ENCODE results near the gene CEP152.

CEP152 gene

DNA sequence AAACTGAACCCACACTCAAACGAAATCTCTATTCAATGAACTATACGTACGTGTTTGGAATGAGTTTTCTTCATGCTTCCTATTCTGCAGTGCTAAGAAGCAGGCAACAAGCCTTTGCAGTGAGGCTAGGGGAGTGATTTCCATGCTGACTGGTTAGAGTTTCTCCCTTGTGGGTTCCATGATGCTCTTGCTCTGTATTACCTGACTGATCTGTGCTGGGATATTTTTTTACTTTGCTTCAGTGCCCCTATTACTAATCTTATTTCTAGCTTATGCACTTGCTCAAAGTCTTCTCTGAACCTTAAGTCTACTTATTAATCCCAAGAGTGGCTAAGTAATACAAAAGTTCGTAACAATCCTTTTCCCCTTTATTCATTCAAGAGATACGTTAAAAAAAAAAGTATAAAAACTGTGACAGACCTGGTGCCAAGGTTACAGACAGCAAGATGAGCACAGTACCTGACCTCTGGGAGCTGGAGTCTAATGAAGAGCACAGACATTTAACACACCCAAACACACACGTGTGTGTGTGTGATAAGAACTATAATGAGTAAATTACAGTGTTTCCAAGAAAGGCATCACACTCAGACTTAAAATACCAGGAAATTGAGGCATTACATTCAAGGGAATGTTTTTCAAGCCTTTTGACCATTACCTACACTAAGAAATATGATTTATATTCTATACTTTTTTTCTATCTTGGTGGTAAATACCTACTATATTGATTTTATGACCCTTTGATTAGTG, 114.9 kb downstream of the CEP152 start:
- DNase-seq = no peak

DNA sequence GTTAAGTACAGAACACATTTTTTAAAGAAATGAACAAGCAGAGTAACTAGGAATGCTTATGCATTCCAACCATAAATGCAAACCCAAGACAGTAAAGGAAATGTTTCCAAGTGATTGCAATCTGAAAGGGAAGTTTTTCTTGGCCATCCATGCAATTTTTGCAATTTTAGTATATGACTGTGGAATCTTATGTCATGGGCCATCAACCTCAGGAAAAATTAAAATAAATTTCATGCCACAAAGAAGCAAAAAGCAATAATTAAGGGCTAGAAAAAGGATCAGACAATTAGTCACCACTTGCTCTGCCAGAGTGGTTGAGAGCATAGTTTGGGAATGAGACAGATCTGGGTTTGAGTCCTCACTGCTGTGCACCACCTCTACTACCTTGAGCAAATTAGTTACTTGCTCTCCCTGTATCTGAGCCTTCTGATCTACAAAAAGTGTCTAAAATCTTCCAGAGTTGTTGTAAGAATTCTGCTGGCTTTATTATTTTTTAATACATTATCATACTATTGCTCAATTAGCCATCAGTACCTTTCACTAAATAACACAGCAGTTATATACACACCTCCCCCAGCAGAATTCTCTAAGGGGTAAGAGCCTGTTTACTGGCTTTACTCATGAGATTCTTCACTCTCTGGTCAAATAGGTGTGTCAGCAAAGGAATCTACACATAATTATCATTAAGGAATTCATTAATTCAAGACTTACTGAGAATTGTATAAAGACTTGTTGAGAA, 115.6 kb downstream of the CEP152 start:
- no peak for DNase-seq

- DNase-seq = no peak
Observed at GRCh38 chr15:48693484-48693883, 117.4 kb downstream of the CEP152 start.

GRCh38 chr15:48688493-48688892, 122.4 kb downstream of the CEP152 start:
- no peak for DNase-seq

All from activated T-cell treated with anti-CD3 and anti-CD28 coated beads, Interleukin-2, amount 50 U/mL, for 1 hour (primary cell).